NCI-H1048 (cell line): ENCODE results near the gene CHD3.
"Not testable (repeated sequence)": the region's sequence is repeated elsewhere in the genome, so short reads cannot be mapped to it uniquely, and the experiment has no call there.

Experiments
- DNase-seq: peaks from one replicate; lab custom pipeline; 2025; lab: John Stamatoyannopoulos, UW

Gene CHD3

GRCh38 chr17:7849751-7850504 is 38.7 kb upstream of the CHD3 start:
- no peak for DNase-seq

DNA sequence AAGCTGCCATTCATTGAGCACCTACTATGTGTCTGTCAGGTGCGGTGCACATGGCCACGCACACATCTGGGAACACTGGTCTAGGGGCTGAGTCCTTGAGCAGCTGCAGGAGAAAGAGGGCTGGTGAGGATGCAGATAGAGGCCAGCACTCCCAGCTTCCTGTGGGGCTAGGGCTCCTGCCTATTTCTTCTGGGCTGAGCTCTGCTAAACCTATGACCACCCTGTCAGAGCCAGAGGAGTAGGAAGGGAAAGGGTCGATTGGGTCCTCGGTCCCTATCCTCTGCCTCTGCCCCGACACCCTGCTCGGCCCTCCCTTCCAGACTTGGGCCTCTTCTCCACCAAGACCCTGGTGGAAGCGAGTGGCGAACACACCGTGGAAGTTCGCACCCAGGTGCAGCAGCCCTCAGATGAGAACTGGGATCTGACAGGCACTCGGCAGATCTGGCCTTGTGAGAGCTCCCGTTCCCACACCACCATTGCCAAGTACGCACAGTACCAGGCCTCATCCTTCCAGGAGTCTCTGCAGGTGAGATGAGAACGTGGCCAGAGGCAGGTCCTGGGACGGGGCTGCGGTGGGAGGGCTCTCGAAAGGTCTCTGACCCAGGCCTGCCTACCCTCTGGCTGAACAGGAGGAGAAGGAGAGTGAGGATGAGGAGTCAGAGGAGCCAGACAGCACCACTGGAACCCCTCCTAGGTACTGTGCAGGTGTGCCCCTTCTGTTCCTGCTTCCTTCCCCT is 37.7 kb upstream of the CHD3 start:
- DNase-seq = no peak

DNA sequence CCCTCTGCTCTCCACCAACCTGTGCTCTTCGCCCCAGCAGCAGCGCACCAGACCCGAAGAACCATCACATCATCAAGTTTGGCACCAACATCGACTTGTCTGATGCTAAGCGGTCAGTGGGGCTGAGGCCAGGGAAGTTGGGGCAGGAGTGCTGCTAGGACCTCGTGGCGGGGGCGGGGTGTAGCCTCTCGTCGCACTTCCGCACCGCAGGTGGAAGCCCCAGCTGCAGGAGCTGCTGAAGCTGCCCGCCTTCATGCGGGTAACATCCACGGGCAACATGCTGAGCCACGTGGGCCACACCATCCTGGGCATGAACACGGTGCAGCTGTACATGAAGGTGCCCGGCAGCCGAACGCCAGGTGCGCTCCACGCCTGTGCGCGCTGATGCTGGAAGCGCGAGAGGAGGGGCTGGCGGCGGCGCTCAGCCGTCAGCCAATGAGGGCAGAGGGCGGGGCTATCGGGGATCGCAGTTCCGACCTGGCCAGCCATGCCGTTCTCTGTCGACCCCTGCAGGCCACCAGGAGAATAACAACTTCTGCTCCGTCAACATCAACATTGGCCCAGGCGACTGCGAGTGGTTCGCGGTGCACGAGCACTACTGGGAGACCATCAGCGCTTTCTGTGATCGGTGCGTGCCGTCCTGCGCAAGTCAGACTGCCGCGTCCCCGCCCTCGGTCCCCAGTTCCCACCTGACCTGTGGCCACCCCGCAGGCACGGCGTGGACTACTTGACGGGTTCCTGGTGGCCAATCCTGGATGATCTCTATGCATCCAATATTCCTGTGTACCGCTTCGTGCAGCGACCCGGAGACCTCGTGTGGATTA is 36.9 kb upstream of the CHD3 start:
- DNase-seq = peak; percentile 82

DNA sequence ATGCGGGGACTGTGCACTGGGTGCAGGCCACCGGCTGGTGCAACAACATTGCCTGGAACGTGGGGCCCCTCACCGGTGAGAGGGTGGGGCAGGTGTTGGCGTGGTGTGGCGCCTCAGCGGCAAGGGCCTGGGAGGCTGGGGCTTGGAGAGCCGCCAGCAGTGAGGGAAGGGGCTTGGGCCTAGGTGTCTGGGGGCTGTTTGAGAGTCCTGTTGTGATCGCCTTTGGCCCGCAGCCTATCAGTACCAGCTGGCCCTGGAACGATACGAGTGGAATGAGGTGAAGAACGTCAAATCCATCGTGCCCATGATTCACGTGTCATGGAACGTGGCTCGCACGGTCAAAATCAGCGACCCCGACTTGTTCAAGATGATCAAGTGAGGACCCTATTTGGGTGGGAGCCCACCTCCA is 36.3 kb upstream of the CHD3 start:
- no peak for DNase-seq

DNA sequence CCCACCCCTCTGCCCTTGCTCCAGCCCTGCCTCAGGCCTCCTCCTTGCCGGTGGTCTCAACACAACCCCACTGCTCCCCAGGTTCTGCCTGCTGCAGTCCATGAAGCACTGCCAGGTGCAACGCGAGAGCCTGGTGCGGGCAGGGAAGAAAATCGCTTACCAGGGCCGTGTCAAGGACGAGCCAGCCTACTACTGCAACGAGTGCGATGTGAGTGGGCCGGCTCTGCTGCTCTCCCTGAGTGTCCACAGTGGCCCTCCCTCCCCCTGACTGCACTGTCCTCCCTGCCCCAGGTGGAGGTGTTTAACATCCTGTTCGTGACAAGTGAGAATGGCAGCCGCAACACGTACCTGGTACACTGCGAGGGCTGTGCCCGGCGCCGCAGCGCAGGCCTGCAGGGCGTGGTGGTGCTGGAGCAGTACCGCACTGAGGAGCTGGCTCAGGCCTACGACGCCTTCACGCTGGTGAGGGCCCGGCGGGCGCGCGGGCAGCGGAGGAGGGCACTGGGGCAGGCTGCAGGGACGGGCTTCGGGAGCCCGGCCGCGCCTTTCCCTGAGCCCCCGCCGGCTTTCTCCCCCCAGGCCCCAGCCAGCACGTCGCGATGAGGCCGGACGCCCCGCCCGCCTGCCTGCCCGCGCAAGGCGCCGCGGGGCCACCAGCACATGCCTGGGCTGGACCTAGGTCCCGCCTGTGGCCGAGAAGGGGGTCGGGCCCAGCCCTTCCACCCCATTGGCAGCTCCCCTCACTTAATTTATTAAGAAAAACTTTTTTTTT is 35.5 kb upstream of the CHD3 start:
- no peak for DNase-seq

DNA sequence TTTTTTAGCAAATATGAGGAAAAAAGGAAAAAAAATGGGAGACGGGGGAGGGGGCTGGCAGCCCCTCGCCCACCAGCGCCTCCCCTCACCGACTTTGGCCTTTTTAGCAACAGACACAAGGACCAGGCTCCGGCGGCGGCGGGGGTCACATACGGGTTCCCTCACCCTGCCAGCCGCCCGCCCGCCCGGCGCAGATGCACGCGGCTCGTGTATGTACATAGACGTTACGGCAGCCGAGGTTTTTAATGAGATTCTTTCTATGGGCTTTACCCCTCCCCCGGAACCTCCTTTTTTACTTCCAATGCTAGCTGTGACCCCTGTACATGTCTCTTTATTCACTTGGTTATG is 34.9 kb upstream of the CHD3 start:
- DNase-seq = no peak

GRCh38 chr17:7854078-7854777 is 34.4 kb upstream of the CHD3 start:
- no peak for DNase-seq

- DNase-seq = no peak
These were observed 33.5 kb upstream of the CHD3 start, which contains the start of gene TMEM88 for GRCh38 chr17:7854851-7855659. Gene TMEM88, plus strand, starts transcription at chr17:7855066. Its CDS starts 9 bp downstream, at chr17:7855075.

GRCh38 chr17:7855660-7856010 is 33.0 kb upstream of the CHD3 start:
- no peak for DNase-seq

DNA sequence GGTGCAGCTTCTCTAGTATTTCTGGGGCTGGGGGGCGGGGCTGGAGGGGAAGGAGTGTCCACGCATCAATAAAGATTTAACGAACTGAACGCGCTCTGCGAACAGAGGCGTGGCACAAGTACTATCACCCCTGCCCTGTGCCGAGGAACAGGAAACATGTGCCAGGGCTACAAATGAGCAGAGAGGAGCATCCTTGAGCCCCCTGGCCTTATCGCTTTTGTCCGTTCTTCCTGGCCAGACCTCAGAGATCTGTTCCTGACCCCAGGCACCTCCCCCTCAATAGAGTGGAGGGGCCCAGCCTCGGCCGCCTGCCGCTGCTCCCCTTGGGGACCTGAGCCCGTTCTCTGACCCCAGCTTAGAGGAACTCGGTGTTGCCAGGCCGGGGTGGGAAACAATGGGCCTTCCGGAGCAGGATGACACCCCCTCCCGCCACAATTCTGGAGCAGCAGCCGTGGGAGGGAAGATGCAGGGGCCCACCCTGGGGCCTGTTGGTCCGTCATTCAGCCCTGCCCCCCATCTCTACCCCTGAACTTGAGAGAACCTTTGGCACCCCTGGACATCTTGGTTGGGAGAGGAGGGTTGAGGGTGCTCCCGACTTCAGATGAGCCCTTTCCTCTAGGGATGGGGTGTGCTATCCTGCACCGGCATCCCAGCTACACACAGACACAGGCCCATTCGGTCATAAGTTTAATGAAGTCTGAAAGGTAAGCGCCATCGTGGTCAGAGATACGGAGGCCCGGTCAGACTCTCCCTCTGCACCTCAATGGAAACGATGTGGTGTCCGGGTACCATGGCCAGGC is 32.4 kb upstream of the CHD3 start:
- no peak for DNase-seq

- peak; percentile 97 for DNase-seq
These were observed 31.5 kb upstream of the CHD3 start, which contains the start of gene NAA38 for GRCh38 chr17:7856811-7857712. Gene NAA38, minus strand, starts transcription at chr17:7857559. Its CDS starts 96 bp downstream, at chr17:7857463.

- peak; percentile 76 for DNase-seq
These were observed 30.7 kb upstream of the CHD3 start, which contains the start of gene CYB5D1 for GRCh38 chr17:7857713-7858521. Gene CYB5D1, plus strand, starts transcription at chr17:7858003. Its CDS starts 132 bp downstream, at chr17:7858135.

DNA sequence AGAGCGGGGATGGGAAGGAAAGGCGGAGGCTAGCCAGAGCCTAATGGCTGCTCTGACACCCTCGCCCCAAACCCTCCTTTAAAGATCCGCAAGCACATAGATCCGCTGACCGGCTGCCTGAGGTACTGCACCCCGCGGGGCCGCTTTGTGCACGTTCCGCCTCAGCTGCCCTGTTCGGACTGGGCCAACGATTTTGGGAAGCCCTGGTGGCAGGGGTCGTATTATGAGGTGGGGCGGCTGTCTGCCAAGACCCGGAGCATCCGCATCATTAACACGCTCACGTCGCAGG is 30.1 kb upstream of the CHD3 start:
- no peak for DNase-seq

GRCh38 chr17:7859028-7859427 is 29.6 kb upstream of the CHD3 start:
- no peak for DNase-seq

DNA sequence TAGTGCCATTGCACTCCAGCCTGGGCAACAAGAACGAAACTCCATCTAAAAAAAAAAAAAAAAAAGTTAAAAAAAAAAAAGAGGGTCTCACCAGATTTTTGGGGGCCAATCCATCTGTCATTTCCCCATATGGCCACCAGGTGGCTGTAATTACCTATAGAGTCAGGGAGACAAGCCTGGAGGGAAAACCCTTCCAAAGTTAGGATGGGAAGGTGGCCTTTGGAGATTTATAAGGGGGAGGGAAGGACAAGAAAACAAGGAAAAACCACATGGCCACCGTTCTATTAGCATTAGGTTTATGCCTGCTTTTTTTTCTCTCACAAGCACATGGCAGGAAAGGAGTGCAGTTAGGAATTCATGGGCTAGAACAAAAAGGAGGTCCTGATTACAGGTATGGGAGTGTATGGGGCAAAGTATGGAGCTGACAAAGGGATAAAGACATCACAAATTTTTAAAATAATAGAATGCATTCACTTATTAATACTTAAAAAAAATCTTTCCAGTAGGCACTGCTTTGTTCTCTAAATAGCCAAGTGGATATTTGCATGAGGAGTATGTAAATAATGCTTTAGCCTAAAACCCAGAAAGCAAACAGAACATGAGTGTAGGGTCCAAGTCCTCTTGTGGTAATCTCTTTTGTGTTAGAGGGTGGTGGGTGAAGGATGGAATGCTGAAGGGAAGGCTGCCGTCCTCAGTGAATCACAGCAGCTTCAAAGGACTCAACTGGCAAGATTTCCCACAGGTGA is 25.7 kb upstream of the CHD3 start:
- no peak for DNase-seq

- DNase-seq = not testable (repeated sequence)
These were observed 24.2 kb upstream of the CHD3 start for GRCh38 chr17:7864384-7864783.
